ENCODE data around the gene ZNF782.
"Not testable (repeated sequence)": the region's sequence is repeated elsewhere in the genome, so short reads cannot be mapped to it uniquely, and the experiment has no call there.

Gene ZNF782

DNA sequence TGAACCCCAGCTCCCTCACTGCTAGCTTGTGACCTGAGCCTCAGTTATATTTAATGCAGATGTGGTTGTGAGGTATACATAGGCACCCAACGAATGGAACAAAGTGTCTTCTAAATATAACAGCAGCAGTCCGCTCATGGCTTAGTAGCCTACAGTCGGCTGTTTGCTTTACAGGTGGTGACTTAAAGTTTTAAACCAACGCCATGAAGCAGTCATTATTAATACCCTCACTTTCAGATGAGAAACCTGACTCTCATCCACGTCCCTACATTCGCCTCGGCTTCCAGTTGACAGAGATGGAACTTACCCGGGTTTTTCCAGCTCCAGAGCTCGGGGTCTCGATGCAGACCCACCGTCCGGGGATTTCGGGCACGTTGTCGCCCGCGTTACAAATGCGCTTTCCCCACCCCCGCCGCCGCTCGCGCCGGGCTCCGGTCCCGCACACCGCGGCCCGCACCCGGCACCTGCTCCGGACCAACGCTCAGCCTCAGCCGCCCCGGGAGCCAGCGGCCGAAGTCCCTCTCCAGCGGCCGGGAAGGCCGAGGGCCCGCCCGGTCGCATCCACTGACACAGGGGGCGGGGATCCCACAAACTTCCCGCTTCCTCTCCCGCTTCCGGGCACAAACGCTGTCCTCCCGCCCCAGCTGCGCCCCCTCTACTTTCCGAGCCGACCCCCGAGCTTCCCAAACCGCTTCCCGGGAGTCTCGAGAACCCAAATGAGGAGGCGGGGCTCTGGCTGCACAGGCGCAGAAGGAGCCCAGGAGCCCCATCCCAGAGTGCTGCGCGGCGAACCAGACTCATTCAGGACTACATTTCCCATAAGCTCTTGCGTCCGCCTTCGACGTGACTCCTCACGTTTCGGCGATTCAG, at the start of gene ZNF782:
Gene ZNF782, minus strand, starts transcription at position 734 of the 870 bp plus-strand sequence. CDS start 2,553 bp downstream, outside the sequence.
- peak; percentile 87 for DNase-seq

DNA sequence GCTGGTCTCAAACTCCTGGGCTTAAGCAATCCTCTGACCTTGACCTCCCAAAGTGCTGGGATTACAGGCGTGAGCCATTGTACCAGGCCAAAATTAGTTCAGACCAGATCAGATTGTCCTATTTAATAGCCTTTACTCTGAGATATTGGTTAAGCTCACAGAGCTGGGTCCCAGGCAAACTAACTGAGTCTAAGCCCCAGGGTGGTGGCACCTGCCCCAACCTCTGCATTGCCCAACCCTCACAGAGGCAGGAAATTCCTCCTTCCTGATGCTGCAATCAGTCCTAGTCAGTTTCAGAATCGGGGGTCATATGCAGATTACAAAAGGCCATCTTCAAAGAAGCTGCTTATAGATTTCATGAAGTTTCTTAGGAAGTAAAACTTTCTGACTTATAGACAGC, 45.7 kb upstream of the ZNF782 start:
- not testable (repeated sequence) for DNase-seq

DNA sequence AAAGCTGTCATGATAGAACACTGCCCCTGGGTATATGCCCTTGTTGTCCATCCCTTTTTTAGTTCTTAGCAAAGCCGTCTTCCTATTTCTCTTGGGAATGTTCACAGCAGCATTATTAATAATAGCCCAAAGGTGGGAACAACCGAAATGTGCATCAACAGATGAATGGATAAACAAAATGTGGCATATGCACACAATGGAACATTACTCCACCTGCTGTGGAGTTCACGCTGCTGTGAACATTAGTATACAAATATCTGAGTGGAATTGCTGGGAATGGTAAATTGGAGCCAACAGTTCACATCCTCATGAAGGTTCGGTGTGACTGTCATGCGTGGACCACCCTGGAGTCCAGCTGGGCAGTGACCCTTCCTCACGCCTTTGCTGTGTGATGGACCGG, 37.8 kb upstream of the ZNF782 start:
- no peak for DNase-seq

DNA sequence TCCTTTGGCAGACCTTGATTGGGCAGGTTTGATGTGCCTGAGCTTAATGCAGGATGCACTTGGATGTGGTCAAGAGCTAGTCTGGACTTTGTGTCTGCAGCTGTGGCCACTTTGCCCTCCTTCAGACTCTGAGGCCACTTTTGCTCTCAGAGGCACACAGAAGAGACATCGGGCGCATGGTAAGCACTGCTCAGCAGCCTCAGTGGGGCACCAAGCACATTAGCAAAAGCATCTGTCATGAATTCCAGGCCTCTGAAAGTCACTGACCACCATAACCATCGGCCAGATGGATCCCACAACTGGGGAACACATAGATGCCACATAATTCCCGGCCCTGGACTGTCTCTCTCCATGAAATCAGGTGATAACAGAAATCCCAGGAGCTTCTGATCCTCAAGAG, 34.3 kb upstream of the ZNF782 start:
- DNase-seq: no peak

DNA sequence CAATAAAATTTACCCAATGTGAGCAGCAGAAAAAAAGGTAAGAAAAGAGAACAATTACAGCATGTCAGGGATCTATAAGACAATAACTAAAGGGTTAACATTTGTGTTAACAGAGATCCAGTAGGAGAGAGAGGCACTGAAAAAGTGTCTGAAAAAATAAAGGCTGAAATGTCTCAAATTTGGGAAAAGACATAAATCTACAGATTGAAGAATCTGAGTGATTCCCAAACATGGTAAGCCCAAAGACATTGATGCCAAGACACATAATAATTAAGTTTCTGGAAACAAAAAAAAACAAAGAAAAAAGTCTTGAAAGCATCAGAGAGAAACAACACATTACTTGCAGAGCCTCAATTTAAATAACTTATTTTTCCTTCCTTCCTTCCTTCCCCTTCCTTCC, 31.1 kb upstream of the ZNF782 start:
- no peak for DNase-seq

DNA sequence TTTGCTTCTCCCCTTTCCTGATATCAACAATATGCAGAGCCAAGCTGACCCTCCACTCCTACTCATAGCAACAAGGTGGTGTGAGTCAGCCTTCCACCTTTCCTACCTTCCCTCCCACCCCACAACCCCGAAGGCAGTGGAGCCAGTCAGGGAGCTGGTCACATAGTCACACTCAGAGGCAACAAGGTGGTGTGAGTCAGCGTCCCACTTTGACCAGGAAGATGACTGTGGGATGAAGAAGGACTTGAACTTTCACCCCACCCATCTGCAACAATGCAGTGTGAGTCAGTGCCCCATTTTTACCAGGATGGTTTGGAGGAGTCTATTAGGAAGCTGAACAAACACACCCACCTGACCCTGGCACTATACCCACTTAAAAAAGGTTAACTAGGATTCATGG, 30.1 kb upstream of the ZNF782 start:
- no peak for DNase-seq

DNA sequence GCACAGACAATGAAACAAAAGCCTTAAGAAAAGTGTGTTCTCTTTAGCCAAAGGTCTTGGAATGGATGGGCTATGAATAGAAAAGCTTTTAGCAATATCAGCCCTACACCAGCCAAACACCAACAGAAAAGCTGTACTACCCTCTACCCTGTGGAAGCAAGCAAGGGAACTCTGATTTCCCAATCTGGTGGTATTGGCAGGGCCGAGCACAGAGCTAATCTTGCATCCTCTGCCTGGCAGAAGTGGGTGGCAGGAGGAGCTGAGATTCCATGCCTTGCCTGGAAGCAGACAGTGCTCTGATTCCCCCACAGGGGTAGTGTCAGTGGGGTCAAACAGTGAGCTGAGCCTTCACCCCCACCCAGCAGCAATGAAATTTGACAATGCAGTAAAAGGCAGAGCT, 29.6 kb upstream of the ZNF782 start:
- no peak for DNase-seq

DNA sequence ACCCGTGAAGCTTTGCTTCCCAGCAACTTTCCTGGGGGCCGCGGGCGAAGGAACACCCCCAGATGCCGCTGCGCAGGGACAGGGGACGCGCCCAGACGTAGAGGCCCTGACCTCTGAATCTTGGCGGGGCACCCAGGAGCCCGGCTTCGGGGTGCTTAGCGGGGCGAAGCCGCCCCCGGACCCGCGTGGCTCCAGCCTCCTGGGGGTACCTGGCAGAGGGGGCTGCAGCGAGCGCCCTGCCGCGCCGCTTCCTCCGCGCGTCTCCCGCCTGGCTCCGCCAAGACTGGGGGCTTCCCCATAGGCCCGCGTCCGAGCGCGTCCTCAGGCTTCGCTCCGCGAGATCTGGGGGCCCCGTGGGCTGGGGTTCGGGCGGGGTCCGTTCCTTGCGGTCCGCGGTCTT, 23.0 kb upstream of the ZNF782 start:
- no peak for DNase-seq

DNA sequence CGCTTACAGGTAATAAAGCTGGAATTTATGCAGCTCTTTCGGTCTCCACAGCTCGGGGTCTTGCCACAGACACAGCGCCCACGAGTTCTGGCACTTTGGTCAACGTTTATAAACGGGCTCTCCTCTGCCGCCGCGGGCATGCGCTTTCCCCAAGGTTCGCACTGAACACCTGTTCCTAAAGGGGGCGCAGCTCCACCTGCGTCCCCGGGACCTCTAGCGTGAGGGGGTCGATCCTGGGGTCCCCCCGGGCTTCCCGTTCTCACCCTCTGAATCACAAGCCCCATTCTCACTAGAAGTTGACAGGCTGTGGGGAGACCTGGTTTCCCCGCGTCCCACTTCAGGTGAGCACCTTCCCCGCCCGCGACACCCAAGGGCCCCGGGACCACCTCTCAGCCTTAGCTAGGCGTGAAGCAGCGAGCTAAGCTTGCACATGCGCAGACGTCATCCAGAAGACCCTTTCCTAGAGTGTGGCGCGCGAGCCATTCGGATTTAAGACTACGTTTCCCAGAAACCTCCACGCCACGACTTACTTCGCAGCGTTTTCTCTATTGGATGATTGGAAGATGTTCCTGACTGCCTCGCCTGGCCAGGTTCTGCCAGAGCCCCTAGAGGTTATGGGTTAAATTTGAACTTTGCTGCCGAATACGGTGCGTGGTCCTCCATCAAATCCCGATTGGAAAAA, 21.3 kb upstream of the ZNF782 start:
- peak; percentile 78 for DNase-seq

DNA sequence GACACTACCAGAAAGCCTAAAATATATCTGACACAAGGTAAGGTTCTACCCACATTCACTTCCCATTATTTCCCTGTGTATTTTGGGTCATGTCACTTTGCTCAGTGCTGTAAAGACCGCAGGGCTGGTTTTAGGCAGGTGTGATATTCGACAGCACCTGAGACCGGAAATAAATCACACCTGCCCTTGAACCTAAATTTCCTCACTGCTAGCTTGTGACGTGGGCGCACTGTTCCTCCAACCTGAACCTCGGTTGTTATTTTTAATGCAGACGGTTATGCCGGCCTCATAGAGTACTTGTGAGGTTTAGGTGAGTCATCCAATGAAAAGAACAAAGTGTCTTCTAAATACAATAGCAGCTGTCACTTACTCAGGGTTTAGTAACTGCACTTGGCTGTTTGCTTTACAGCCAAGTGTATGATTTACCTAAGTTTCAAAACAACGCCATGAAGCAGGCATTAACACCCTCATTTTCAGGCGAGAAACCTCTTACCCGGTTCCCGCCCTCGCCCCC, 20.7 kb upstream of the ZNF782 start:
- DNase-seq: no peak

DNA sequence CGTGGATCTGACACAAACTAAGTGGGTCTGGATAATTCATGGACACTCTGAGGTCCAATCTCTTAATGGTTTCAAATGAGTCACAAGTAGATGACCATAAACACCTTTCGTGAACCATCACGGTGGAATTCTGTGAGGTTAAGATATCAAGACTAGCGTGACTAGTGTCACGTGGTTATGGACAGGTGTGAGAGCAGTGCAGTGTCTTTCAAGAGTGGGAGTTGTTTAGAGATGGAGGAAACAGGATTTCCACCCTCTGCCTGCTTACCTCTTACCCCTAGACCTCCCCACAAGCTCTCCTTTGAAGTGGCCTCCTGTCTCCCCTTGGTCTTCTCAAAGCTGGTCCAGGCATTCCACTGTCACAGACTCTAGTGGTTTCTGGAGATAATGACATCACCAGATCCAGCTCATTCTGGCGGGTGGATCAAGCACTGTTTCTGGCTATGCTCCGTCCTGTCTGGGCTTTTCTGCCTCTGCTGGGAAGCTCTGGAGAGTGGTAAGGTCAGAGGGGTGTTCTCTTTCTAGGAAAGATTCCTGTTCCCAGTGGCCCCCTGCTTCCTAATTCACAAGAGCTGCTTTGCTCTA, 20.0 kb upstream of the ZNF782 start:
- DNase-seq: no peak

DNA sequence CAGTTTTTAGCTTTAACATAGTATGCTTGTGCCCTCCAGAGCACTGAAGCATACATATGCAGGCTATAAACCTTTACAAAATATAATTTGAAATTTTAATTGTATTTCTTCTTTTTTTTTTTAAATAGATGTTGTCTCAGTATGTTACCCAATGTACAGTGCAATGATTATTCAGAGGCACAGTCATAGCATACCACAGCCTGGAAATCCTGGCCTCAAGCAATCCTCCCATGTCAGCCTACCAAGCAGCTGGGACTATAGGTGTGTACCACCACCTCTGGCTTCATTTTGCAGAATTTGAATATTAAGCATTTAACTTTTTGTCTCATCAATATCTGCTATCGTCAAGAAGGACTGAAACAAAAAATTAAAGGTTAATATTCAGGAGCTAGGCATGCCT, 16.9 kb upstream of the ZNF782 start:
- no peak for DNase-seq

DNA sequence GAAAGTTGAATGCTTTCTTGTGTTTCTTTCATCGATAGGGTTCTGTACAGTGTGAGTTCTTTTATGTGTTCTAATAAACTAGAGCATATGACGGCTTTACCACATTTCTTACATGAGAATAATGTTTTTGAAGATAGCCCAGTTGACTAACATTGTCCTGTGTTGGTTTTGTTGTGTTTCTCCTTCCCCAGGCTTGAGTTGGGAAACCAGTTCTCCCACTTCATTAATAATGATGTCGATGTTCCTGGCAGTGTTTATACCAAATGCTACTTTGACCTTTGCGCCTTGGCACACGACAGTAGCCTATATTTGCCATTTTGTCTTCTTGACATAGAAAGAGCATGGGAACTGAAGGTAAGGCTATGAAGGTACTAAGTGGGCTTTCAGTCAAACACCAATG, 14.4 kb upstream of the ZNF782 start:
- no peak for DNase-seq

DNA sequence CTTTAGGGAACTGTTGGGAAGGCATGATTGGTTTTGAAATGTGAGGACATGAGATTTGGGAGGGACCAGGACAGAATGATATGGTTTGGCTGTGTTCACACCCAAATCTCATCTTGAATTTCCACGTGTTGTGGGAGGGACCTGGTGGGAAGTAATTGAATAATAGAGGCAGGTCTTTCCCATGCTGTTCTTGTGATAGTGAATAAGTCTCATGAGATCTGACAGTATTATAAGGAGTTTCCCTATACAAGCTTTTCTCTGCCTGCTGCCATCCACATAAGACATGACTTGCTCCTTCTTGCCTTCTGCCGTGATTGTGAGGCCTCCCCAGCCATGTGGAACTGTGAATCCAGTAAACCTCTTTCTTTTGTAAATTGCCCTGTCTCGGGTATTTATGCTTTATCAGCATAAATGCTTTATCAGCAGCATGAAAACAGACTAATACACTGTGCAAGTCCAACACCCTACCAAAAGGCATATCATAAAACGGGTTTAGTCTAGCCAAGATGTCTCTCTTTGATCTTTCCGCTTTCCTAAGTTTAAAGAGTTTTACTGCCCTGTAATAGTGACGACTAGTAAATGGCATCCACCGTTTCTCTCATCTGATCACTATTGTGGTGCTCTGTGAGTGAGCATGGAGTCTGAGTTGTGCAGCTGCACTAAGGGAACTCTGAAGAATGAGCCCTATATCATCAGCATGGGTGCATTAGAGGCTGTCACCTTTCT, 12.9 kb upstream of the ZNF782 start:
- DNase-seq: no peak

DNA sequence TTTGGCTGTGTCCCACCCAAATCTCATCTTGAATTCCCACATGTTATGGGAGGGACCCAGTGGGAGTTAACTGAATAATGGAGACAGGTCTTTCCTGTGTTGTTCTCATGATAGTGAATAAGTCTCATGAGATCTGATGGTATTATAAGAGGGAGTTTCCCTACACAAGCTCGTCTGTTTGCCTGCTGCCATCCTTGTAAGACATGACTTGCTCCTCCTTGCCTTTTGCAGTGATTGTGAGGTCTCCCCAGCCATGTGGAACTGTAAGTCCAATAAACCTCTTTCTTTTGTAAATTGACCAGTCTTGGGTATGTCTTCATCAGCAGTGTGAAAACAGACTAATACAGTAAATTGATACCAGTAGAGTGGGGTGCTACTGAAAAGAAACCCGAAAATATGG, 10.9 kb upstream of the ZNF782 start:
- DNase-seq: not testable (repeated sequence)

DNA sequence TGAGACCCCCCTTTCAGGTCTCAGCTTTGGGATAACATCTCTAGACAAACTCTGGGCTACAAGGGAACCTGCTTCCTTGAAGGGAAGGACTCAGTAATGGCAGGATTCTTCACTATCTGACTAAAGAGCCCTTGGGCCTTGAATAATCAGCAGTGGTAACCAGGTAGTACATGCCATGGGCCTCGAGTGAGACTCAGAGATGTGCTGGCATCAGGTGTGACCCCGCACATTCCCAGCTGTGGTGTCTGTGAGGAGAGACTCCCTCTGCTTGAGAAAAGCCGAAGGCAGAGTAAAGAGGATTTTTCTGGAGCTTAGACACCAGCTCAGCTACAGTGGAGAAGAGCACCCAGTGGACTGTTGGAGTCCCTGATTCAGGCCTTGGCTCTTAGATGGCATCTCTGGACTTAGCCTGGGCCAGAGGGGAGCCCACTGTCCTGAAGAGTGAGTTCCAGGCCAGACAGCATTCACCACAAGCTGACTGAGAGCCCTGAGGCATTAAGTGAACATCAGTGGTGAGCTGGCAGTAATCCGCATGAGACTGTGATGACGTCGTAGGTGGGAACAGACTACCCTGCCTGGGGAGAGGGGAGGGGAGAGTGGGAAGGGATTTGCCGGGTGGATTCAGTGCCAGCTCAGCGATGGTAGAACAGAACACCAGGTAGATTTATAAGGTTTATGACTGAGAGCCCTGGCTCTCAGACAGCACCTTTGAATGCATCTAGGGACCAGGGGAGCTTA, 5.3 kb upstream of the ZNF782 start:
- no peak for DNase-seq

DNA sequence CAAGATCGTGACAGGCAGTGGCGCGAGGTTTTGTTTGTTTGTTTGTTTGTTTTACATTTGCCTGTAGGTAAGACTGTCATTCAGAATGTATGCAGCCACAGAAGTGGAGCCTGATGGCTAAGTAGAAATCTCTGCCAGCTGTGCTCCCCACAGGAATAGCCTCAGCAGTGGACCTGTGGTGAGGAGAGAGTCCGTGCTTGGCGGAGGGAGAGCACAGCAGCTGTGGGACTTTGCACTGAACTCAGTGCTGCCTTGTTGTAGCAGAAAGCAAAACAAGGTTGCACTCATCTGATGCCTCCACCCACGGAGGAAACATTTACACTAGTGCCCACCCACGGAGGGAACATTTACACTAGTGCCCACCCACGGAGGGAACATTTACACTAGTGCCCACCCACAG, 4.4 kb upstream of the ZNF782 start:
- DNase-seq: no peak

DNA sequence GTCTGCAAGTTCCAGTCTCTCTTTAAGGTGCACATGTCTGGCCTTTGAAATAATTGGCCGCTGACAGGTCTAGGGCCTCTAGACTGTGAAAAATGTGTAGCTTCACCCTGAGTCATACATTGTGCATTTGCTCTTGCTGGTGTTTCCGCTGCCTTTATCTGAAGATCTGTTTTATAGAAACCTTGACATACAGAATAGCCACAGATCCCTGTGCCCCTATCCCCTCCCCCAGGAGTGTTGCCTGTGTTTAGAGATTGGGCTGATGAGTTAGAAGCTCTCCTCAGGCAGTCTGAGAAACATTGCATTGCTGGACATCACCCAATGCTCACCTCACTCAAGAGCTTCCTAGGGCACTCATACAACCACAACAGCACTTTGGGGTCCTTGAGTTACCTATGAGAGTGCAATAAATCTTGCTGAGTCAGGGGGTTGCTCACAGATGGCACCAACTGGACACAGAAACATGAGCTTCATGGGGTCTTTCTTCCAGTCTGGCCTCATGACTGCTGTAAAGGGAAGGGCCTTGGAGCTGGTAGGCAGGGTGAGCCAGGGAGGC, 3.8 kb upstream of the ZNF782 start:
- DNase-seq: no peak

DNA sequence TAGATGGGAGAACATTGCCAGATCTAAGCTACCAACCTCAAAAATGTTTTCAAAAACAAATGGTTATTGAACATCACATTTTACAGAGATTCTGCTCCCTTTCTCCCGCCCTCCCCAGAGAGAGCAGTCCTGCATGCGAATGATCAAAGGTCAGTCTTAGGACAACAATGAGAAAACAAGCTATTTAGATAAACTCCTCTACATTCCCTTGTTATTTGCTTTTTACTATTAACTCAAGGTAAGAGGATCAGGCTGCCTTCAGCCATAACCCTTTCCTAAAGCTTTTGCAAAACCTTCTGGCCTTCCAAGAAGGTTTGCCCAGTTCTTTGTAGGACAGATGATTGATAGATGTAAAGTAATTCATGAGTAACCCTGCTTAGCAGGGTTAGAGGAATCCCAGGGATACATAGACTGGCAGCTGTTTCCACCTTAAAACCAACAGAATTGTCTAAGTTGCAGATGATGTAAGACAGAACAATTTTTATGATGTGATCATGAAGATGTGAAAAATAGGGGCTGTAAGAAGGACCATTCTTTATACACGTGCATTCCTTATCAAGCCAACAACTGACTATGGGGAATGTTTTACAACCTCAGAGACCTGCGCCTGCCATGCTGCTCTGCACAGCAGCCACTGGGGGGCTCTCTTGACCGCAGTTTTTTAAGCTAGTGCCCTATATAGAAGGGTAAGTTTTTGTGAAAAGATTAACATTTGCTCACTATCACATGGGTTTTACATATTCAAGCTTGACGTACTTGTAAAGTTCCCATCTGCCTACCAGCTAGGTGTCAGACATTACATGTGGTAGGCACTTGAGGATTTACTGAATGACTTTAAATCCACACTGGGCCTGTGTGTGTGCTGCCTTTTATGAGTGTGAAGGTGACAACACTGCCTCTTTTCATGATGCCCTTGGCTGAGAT, 2.3 kb upstream of the ZNF782 start:
- DNase-seq: no peak

DNA sequence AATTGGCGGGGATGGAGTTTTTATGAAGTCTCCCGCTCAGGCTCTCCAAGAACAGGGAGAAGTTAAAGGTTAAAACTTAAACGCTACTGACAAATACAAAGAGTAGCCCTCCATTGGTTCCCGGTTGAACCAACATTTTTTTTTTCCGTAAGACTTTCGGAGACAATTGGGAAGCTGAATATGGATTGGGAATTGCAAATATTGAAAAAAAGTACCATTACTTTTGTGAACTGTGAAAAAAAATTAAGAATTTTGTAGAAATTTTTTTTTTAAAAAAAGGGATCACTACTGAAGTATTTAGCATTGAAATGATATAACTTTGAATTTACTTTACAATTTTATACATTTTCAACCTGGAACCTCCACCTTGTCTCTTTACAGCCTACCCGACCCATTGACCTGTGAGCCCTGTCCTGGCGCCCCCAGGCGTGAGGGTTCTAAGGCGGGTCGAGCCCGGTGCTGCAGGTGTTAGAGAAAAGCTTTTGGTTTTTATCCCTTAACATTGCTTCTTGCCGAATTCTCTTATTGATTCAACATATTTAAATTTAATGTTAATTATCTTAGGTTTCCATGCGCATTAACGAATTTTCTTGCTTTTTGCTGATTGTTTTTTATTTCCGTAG, 448 bp upstream of the ZNF782 start:
- DNase-seq: no peak
